ENCODE results near the gene CRTC3. TPM values are rescaled to one million over a fixed set of nuclear protein-coding genes. Genes with fewer than 3 reads are reported as not detected.
"Not testable (repeated sequence)": the region's sequence is repeated elsewhere in the genome, so short reads cannot be mapped to it uniquely, and the experiment has no call there.

CRTC3 gene
- total RNA-seq, 6 experiments from 2014 or later, result 8.4 to 16.2 (median 11.3) TPM

DNA sequence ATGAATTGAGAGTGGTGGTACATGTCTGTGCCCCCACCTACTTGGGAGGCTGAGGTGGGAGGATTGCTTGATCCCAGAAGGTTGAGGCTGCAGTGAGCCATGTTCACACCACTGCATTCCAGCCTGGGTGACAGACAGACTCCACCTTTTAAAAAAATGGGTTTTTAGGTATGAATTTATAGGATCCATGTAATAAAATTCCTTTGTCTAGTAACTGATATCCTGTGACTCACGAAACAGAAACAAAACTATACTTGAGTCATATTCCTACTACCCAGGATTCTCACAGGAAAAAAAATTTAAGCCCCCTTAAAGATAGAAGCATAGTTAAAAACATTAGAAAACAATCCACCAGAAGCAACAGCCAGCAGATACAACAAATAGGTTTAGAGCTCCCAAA, 10.0 kb upstream of the CRTC3 start:
- intact Hi-C loops (cut with DNase I), result no loop called here
- Histone ChIP-seq H3K9me3 (no peaks in the 10 kb centered on the region), H3K36me3 (no peaks in the 10 kb centered on the region), H3K27me3 (no peaks in the 10 kb centered on the region), H3K4me1 (no peaks in the 10 kb centered on the region), H3K27ac (no peak overlapping the region), H3K4me3 (no peak overlapping the region)
- ATAC-seq, result no peak
- no peak for DNase-seq
- TF ChIP-seq CTCF (IDR thresholded peaks at IDR 0.05) (no peak), POLR2A (IDR thresholded peaks at IDR 0.05) (no peak)
- whole genome bisulfite sequencing (ENCODE audit: insufficient coverage, low coverage, low lambda C conversion rate, missing lambda C conversion rate), result 55% methylated on average over 1 of the region's 1 CpG

GRCh38 chr15:90520365-90520764, 9.4 kb upstream of the CRTC3 start:
- H3K4me3 ChIP-seq, result no peak overlapping the region
- no peaks in the 10 kb centered on the region for H3K4me1 ChIP-seq
- no peak overlapping the region for H3K27ac ChIP-seq
- H3K36me3 ChIP-seq, result no peaks in the 10 kb centered on the region
- WGBS (ENCODE audit: insufficient coverage, low coverage, low lambda C conversion rate, missing lambda C conversion rate), result 88% methylated on average over 5 of the region's 5 CpGs
- no peaks in the 10 kb centered on the region for H3K9me3 ChIP-seq
- ATAC-seq, result no peak
- H3K27me3 ChIP-seq, result no peaks in the 10 kb centered on the region
- intact Hi-C loops (cut with DNase I), result no loop called here
- DNase-seq, result no peak
- TF ChIP-seq POLR2A (IDR thresholded peaks at IDR 0.05) (no peak), CTCF (IDR thresholded peaks at IDR 0.05) (no peak)

DNA sequence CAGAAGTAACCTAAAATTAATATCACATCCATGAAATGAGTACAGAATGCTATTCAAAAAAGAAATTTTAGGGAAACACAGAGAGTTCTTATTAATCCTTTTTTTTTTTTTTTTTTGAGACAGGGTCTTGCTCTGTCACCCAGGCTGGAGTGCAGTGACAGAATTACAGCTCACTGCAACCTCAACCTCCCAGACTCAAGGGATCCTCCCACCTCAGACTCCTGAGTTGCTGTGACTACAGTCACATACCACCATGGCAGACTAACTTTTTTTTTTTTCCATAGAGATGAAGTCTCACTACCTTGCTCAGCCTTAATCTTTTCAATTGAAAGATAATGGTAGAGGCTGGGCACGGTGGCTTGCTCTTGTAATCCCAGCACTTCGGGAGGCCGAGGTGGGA, 6.3 kb upstream of the CRTC3 start:
- Histone ChIP-seq H3K9me3 (no peaks in the 10 kb centered on the region), H3K4me1 (no peaks in the 10 kb centered on the region), H3K27me3 (no peaks in the 10 kb centered on the region), H3K4me3 (no peak overlapping the region), H3K27ac (no peak overlapping the region), H3K36me3 (no peaks in the 10 kb centered on the region)
- 87% methylated on average over 3 of the region's 3 CpGs for WGBS (ENCODE audit: insufficient coverage, low coverage, low lambda C conversion rate, missing lambda C conversion rate)
- DNase-seq (no peak), ATAC-seq (no peak)
- intact Hi-C loops (cut with DNase I), result no loop called here
- no peak for TF ChIP-seq POLR2A (IDR thresholded peaks at IDR 0.05)
- no peak for TF ChIP-seq CTCF (IDR thresholded peaks at IDR 0.05)

DNA sequence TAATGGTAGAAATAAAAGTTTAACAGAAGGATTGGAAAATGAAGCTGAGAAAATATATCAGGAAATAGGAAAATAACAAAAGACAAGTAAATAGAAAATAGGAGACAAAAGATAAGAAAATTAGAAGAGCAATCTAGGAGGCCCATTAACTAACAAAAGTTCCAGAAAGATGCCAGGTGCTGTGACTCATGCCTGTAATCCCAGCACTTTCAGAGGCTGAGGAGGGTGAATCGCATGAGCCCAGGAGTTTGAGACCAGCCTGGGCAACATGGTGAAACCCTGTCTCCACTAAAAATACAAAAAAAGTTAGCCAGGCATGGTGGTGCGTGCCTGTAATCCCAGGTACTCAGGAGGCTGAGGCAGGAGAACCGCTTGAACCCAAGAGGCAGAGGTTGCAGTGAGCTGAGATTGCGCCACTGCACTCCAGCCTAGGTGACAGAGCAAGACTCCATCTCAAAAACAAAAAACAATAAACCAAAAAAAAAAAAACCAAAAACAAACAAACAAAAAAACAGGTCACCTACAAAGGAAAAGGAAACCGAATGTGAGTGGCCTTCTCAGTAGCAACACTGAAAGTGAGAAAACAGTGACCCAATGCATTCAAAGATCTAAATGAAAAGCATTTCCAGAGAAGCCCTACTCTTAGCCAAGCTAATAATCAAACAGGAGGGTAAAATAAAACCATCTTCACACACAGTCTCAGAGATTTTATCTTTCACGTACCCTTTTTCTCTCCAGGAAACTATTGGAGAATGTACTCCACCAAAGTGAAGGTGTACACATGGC, 5.5 kb upstream of the CRTC3 start:
- H3K9me3 ChIP-seq; H3K4me3 ChIP-seq; H3K36me3 ChIP-seq; intact Hi-C loops (cut with DNase I); H3K27me3 ChIP-seq; H3K27ac ChIP-seq; H3K4me1 ChIP-seq; DNase-seq; ATAC-seq: not testable (repeated sequence)
- 91% methylated on average over 6 of the region's 6 CpGs for WGBS (ENCODE audit: insufficient coverage, low coverage, low lambda C conversion rate, missing lambda C conversion rate)

- WGBS (ENCODE audit: insufficient coverage, low coverage, low lambda C conversion rate, missing lambda C conversion rate), result 81% methylated on average over 12 of the region's 15 CpGs
- Histone ChIP-seq H3K36me3 (no peaks in the 10 kb centered on the region), H3K4me3 (peak overlapping the region in 2 of 3 donors; percentile 77 to 80), H3K27ac (peak overlapping the region in 1 of 3 donors; percentile 80), H3K4me1 (peaks cover 0 to 5% (median 0%) of the 10 kb centered on the region in 4 donors), H3K27me3 (no peaks in the 10 kb centered on the region), H3K9me3 (no peaks in the 10 kb centered on the region)
- DNase-seq (no peak), ATAC-seq (no peak)
- TF ChIP-seq CTCF (IDR thresholded peaks at IDR 0.05) (no peak), POLR2A (IDR thresholded peaks at IDR 0.05) (no peak)
- intact Hi-C loops (cut with DNase I), result no loop called here
Measured at GRCh38 chr15:90529011-90529370, 732 bp upstream of the CRTC3 start.
